GM18499 (cell line): ENCODE results near the gene IGF2R.

ENCODE experiments used
- ATAC-seq: cut with Tn5 transposase; IDR thresholded peaks from one replicate; pipeline ENCODE4 v1.9.1; 2021; ENCODE audit warnings: moderate number of reproducible peaks; ENCODE audit not compliant: insufficient read depth, unreplicated experiment

IGF2R gene

DNA sequence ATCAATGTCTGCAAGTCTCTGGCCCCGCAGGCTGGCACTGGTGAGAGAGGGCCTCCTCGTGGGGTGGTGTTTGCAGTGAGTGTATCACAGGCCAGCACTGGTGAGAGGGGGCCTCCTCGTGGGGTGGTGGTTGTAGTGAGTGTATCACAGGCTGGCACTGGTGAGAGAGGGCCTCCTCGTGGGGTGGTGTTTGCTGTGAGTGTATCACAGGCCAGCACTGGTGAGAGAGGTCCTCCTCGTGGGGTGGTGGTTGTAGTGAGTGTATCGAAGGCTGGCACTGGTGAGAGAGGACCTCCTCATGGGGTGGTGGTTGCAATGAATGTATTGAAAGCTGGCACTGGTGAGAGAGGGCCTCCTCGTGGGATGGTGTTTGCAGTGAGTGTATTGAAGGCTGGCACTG is 99.5 kb downstream of the IGF2R start:
- no peak for ATAC-seq

DNA sequence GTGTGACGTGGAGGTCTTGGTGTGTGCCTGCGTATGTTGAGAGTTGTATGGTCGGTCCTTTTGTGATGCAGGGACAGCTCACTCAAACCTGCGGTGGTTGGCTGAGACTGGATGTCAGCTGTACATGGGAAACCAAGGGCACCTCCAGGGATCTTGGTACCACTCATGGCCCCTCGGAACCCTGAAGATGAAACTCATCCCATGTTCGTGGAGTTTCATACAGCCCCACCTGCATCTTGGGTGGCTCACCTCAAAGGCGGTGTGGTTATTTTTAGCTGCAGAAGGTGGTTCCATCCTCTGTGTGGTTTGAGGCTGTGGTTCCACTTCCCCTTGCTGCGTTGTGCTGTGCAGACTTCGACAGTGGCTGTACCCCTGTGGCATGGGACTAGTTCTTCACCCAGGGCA is 100.2 kb downstream of the IGF2R start:
- peak; percentile 95 for ATAC-seq

DNA sequence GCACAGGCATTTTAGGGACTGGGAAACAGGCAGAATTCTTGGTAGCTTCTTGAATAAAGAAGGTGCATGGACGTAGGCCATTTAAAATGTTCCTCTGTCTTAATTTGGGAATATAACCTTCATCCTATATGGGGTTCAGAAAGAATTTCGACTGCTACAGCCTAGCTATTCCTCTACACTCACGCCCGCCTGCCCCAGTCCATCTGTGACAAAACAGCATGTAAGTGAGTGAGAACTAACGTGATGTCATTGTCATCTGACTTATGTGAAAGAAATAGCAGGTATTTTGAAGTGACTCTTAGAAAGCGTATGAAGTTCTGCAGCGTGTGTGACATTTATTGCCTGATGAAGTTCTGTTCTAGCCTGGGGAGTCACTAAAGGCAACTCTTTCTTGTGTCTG is 100.6 kb downstream of the IGF2R start:
- ATAC-seq: peak; percentile 10

DNA sequence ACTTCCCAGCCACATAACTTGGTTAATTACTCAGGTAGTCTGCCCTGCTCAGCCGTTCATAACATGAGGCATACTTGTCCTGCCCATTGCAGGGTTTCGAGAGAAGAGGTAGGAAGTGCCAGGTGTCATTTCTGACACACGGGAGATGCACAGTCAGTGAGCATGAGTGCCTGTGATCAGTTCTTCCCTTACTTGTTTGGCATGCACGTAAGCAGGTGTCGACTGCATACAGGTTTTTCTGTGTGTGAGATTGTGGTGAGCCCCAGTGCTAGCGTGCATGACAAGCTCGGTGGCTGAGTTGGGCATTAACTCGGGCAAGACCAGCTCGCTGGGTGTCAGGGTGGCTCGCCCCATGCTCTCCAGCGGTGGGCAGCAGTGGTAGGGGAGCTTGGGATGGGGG is 101.5 kb downstream of the IGF2R start:
- ATAC-seq: no peak

DNA sequence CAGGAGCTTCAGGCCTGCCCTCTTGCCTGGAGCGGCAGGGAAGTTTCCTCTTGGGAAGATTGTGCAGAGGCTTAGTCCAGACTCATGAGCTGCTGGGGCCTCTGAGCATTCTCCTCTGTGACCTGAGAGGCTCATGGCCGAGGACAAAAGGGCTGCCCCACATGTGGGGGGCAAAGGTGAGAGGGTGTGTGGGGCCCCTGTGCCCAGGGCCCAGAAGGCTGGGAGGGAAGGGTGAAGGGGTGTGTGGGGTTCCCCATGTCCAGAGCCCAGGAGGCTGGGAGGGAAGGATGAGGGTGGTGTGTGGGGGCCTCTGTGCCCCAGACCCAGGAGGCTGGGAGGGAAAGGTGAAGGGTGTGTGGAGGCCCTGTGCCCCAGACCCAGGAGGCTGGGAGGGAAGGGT is 101.9 kb downstream of the IGF2R start:
- ATAC-seq: no peak

DNA sequence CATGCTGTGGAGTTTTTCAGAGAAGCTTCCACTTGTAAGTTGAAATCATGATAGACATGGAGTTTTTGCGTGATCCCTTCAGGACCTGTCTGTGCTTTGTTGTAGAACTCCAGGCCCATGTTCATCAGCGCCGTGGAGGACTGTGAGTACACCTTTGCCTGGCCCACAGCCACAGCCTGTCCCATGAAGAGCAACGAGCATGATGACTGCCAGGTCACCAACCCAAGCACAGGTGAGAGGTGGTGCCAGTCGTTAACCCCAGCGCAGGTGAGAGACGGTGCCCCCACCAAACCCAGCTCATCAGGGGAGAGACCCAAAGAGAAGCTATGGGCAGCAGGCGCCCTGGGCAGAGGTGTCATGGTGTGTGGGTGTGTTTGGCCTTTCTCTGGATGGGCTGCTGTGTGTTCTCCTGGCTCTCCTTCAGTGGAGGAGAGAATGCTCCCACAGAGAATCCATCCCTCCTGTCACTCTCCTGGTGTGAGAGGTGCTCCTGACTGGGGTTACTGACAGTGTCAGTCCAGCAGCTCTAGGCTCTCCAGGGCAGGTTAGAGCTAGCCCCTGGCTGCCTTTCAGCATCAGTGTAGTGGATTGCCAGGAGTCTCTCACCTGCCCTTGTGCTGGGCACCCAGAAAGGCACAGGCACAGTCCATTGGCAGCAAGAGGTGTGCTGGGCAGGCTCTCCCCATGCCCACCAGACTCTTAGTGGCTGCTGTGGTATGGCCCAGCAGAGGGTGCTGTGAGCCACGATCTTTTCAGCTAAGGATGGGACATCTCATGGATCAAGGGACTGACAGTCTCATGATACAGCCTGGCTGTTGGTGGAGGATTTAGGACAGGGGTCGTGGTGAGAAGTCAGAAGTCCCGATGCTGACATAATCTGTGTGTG is 103.2 kb downstream of the IGF2R start:
- ATAC-seq: no peak

DNA sequence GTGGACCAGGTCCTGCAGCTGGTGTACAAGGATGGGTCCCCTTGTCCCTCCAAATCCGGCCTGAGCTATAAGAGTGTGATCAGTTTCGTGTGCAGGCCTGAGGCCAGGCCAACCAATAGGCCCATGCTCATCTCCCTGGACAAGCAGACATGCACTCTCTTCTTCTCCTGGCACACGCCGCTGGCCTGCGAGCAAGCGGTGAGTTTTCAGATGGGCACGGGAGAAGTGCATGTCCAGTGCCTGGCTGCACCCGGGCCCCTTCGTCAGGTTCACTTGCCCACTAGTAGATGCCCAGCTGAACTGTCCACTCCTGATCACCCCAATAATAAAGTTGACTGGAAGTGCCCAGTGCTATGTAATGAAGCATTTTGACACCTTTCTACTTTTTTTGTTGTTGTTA is 104.4 kb downstream of the IGF2R start:
- ATAC-seq: no peak

DNA sequence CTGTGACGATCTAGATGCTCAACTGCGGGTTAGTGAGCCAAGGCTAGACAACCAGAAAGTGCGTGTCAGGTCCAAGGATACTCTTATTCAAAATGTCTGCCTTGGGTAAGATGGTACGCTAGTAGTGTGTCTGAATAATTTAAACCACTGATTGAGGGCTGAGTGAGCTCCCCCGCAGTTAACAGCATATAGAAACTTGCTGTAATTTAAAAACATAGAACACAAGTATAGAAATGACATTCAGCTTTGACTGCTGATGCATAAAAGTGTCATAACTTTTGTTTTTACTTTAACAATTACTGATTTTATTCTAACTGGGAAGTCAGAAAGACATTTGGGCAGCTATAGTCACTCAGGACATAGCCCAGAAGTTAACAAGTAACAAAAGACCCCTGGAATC is 107.1 kb downstream of the IGF2R start:
- ATAC-seq: no peak

DNA sequence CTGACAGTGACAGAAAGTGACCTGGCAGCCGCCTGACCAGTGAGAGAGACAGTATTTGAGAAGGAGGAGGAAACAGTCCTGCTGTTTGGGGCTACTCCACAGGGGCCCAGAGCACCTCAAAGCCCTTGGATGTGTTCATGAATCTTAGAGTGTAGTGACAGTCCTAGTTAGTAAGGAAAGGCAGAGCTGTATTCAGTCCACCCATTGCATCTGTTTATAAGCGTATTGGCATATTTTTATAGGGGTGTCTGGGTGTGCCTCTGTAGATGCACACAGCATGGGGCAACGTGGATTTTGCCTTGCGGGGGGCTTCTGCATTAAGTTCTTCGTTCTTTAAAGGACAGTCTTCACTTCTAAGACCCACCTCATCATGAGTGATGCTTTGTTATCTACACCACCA is 108.1 kb downstream of the IGF2R start:
- ATAC-seq: no peak

DNA sequence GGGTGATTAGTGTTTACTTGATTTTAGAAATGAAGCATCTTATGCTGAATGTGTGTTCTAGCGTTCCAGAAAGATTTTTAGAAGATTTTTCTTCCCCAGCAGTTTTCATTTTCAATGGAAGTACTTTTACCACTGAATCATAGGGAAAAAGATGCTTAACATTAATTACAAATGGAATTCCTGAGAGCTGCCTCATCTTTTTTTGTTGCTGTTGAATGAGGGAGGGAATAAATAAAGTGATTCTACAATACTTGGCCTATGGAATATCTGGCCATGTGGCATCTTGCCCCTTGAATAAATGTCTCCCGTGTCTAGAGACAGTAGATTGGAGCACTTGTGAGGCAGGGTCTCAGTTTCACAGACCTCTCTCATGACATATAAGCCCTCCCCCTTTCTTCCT is 108.6 kb downstream of the IGF2R start:
- ATAC-seq: no peak

DNA sequence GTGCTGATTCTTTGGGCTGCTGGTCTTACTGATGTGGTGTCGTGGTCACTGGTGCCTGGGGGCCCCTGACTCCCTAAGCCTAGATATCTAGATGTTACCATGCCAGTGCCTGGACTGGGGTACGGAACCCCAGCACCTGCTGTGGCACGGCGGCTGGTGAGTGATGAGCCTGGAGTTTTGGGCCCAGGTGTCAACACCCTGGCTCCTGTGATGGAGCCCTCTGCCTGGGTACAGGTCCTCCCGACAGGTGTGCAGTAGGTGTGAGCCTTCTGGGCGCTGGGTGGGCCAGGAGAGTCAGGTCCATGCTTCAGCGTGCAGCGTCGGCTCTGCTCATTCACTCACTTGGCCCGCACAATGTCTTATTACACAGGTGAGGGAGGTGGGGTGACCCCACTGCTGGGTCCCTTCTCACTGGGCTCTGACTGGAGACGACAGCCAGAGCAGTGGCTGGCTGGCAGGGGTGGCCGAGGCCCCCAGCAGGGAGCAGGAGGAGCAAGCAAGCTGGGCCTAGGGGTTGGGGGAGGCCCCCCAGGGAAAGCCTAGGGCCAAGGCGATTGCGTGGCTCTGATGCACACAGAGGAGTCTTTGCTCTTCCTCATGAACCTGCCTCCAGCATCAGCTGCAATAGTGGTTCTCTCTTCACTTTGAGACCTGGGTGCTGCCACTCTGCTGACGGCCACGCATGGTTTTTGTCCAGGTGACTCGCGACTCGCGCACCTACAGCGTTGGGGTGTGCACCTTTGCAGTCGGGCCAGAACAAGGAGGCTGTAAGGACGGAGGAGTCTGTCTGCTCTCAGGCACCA is 110.2 kb downstream of the IGF2R start:
- ATAC-seq: no peak

DNA sequence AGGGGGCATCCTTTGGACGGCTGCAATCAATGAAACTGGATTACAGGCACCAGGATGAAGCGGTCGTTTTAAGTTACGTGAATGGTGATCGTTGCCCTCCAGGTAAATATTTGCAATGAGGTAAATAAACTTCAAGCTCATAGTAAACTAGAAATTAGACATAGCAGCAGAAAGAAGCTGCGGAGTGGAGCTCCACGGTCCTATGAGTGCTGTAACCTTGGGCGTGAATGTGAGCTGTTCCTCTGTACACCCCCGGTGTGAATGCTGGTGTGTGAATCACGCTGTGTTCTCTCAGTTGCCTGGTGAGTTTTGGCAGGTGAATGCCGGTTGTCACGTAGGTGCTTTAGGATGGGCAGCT is 110.8 kb downstream of the IGF2R start:
- no peak for ATAC-seq

DNA sequence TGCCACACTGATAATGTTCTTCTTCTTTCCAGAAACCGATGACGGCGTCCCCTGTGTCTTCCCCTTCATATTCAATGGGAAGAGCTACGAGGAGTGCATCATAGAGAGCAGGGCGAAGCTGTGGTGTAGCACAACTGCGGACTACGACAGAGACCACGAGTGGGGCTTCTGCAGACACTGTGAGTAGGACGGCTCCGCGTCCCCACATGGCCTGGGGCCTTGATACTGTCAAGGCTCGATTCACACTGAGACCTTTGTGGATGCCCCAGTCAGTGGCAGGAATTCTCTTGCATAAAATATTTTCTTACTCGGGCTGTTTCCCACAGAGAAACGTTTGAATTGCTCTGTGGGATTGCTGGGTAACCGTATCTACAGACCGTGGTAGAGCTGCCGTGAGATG is 111.2 kb downstream of the IGF2R start:
- ATAC-seq: no peak

DNA sequence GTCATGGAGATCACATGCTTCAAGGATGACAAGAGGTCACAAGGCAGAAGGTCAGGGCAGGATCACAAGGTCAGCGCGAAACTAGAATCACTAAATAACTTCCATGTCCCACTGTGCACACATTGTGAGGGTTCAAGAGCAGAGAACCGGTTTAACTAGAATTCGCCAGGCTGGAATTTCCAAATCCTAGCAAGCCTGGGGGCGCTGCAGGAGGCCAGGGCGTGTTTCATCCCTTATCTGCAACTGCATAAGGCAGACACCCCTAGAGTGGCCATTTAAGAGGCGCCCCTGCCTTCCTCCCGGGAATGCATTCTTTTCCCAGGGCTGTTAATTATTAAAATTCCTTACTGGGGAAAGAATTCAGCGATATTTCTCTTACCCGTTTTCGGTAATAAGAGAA is 112.5 kb downstream of the IGF2R start:
- no peak for ATAC-seq

DNA sequence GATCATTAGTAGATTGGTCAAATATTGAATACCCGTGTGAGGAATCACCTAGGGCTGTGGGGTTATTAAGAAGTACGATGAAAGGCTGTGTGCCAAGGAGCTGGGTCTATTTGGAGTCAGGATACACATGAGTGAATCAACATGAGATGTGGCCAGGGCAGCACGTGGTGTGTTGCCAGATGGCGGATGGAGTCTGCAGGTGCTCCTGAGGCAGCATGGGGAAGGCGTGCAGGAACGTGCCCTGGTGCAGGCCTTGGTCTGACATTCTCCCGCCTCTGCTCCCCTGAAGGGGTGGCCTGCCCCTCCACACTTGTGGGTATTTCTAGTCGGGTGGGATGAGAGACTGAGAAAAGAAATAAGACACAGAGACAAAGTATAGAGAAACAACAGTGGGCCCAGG is 113.7 kb downstream of the IGF2R start:
- no peak for ATAC-seq

DNA sequence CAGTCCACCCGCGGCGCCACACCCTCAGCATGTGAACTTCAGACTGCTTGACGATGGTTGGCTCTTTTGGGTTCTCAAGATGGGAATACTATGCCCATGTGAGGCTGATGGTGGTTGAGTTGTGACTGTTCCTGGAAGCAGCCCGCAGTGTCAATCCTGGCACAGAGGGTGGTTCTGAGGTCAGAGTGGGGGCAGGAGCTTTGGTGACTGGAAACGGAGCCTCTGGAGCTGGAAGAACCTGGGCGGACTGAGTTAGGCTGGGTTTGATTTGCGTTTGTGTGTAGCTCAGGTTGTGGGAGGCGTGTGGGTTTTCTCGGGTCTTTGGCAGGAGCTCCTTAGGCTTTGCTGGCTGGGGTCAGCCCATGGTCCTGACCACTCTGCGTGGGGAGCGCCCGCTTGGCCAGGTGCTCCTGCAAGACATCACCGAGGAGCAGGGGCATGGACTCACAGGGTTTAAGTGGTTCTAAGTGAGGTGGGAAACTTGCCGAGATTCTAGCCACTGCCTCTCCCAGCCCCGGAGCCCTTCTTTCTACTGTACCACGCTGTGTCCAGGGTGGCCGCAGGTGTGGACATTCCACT is 115.4 kb downstream of the IGF2R start:
- no peak for ATAC-seq

DNA sequence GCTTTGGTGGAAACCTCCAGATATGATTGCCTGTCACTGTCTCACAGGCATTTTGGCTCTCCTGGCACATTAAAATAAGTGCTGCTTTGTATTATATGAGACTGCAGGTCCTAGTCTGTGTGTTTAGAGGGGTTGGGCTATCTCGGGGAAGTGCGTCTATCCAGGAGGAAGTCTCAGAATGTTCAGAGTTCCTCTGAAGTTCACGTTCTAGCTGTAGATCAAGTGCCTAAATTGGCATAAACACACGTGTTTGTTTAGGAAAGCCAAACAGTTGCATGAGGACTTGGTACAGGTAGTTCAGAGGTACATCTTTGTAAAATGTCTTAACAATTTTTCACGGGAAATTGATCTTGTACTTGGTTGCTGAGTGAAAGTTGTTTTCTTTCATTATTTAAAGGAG is 116.3 kb downstream of the IGF2R start:
- ATAC-seq: no peak

DNA sequence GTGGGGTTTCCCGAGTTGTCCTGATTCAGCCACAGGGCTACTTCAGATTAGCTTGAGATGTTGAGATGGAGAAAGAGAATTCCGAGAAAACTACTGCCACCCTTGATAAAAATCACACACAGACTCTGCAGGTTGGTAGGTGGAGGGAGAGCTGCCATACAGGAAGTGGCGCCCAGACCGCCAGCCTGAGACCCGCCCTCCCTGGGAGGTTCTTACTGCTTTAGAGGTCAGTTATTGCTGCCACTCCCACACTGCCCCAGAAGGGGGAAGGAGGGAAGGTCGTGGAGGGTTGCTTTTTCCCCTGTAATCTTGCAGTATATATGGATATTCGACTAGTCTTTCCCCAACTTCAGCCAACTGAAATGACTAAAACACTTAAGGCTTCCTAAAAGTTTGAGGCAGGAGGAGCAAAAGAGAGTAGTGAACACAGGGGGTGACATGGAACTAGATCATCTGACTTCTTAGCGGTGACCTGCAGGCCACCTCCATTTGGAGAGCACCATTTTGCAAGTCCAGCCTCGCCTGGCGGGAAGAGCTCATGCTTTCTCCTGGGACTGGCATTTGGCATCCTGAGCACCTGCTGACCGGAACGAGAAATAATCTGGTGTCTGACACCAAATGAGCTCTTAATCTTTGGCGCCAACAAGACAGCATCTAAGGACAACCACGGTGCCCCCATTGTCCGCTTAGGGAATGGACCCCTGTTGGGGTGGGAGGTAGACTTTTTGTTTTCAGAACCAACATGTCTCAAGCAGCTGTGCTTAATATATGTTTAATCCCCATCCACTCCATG is 117.0 kb downstream of the IGF2R start:
- no peak for ATAC-seq

DNA sequence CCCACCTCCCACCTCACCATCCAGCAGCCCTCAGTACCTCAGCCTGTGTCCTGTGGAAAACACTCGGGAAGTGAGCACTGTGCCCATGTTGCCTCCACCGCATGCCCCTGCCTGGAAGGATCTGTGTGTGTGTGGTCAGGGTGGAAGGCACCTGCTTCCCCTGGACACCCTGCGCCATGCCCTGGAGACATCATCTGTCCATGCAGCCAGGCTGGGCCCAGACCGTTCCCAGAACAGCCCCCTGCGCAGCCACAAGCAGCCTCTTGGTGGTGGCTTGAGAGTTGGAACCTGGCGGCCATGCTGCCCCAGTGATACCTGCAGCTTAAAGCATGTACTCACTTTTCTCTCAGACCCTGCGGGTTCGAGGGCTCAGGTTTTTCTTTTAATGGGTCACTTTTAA is 117.9 kb downstream of the IGF2R start:
- no peak for ATAC-seq

DNA sequence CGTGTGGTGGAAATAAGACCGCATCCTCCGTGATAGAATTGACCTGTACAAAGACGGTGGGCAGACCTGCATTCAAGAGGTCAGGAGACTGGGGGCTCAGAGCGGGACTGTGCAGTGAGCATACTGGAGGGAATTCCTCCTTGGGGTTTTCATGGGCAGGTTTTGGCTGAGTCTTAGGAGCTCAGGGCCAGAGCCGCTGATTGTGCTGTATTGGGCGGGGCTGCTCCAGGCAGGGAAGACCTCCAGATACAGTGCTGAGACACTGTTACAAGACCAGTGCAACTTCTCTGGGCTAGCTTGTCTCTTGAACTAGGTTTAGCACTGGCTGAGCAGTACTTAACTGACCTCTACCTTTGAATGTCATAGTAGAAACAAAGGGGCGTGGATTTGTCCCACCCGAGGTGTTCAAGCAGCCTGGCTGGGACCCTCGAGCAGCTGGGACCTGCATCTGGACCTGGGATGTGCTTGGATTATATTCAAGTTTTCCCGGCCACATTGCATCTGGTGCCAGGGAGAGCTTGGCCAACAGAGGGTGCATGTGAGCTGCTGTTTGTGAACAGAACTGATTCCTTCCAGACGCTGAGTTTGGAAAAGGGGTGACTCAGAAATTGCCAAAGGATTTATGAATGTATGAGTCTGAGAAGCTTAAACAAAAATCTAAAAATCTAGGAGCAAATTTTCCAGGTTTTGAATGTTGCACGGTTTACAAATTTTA is 119.3 kb downstream of the IGF2R start:
- ATAC-seq: no peak
